HG02678 (cell line): ENCODE measurements around the gene PRKAR1A.
"Not testable (repeated sequence)": the region's sequence is repeated elsewhere in the genome, so short reads cannot be mapped to it uniquely, and the experiment has no call there.

Experiments
- ATAC-seq: cut with Tn5 transposase; IDR thresholded peaks from one replicate; pipeline ENCODE4 v1.9.1; 2021; ENCODE audit warnings: mild to moderate bottlenecking, moderate library complexity; ENCODE audit not compliant: unreplicated experiment

PRKAR1A gene

DNA sequence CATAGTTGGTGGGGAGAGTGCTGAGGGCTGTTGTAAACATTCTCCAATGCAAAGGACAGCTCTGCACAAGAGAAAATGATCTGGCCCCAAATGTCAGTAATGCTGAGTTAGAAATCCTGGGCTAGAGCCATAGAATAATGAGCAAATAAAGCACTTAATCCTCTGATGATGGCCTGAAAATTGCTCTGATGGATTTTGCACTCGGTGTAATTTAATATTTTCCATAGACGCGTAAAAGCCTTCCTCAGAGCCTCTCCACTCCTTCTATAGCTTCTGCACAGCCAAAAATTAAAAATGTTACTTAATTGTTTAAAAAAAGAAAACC lies 65.2 kb downstream of the PRKAR1A start:
- ATAC-seq, result no peak

DNA sequence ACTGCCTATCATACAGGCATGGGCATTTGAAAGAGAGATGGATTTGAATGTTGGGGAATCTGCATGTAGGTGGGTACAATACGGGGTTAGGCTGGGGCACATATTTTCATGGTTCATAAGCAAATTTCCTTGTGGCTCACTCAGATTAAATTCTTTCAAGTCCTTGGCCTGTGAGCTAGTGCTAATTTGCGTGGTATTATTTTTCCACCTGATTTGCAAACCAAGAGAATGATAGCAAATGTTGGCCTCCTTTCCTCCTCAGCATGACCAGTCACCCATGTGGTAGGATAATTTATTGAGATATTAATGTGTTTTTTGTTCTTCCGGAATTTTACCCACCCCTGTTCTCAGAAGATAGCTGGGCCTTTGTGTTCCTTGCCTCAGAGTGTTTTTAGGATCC lies 66.0 kb downstream of the PRKAR1A start:
- no peak for ATAC-seq

GRCh38 chr17:68579194-68579927 lies 67.1 kb downstream of the PRKAR1A start:
- no peak for ATAC-seq

DNA sequence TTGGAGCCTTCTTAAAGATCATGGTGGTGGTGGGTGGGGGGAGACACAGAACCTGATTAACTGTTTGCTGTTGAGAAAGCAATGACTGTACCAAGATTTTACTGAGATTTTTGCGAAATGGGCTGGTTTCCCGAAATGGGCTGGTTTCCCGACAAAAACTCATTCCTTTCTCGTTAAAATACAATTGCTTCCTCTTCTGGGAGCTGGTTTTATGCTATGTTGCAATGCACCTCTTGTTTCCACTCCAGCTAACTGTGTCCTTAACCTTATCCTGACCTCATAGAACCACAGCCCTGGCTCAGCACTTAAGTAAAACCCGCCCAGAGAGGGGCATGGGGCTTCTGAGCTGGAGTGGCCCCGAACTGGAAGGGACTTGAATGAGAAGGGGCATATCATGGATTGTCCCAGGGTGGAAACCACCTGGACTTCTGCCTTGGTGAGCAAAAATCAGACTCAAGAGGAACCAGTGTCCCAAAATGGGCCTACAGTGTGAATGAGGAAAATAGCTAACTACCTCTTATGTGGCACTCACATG lies 68.1 kb downstream of the PRKAR1A start:
- ATAC-seq, result no peak

DNA sequence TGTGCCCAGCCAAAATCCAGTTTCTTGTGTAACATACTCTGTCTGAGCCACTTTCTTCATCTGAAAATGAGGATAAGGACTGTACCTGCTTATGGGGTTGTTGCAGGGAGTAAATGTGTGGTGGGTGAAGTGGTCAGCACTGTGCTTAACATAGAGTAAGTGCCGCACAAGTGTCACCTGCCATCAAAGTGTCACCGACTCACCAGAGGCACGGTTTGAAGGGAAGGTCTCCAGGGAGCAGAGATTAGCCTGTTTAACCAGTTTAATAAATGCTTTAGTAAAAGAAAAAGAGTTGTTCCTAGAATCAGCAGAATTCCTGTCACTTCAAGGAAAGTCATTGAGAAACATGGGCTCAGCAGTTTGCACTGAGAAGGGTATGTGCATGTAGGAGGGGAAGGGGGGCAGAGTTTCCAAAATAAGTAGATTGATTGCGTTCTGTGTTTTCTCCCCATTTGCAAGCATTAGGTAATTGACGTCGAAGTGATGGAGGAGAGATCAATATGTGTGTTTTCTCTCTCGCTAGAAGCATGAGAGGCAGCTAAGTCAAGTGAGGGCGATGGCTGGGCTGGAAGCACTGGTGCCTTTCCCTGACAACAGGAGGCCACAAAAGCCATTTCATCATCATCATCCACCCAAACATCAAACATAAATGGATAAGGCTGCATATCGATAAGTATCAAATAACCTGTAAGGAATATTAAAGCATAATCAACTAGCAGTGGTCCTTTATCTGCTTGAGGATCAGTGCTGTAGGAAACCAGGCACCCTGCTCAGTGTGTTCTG lies 69.8 kb downstream of the PRKAR1A start:
- no peak for ATAC-seq

- not testable (repeated sequence) for ATAC-seq
Measured at GRCh38 chr17:68582867-68583266, 70.6 kb downstream of the PRKAR1A start.

DNA sequence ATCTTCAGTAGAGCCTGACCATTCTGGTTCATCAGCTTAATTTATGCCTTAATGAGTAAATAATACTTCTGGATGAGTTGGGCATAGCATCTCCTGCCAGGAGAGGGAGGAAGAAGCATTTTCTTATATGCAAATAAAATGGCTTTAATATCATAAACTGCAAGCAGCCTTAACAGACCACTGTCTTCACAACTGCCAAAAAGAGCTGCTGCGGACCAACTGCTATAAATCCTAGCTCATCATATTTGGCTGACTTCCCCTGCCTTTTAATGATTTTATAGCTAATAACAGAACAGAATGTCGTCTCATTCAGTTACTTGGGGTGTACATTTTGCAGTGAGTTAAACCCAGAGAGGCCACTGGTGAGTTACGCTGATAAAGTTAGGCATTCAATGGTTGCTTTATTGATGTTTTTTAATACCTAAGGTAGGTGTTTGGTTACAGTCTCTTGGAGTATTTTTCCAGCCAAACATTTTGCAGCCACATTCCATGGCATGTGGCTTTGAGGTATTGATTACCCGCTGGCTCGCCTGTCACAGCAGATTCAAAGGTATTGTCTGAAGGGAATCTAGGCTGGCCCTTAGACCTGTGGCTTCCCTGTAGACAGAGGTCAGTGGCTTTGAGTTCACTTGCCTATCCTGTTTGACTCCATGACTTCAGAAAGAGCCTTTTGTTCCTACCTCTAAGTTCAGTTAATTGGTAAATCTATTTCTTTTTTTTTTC lies 72.5 kb downstream of the PRKAR1A start:
- no peak for ATAC-seq

- ATAC-seq, result no peak
Measured at GRCh38 chr17:68585643-68586042, 73.4 kb downstream of the PRKAR1A start.

- ATAC-seq, result no peak
Measured at GRCh38 chr17:68587026-68587425, 74.8 kb downstream of the PRKAR1A start.

- ATAC-seq, result no peak
Measured at GRCh38 chr17:68587847-68588246, 75.6 kb downstream of the PRKAR1A start.

- no peak for ATAC-seq
Measured at GRCh38 chr17:68588362-68588761, 76.1 kb downstream of the PRKAR1A start.

DNA sequence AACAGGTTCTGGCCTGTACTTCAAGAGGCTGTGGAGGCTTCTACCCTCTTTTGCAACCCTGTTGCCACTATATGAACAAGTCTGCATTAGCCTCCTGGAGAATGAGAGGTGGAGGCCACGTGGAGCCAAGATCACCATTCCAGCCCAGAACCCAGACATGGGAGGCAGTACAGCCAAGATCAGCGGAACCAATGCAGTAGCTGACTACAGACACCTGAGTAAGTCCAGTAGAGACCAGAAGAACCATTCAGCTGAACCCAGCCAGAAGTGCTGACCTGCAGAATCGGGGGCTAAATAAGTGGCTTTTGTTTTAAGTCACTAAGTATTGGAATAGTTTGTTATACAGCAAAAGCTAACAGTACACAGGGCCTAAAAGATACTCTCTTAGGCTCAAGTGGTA lies 76.9 kb downstream of the PRKAR1A start:
- no peak for ATAC-seq

DNA sequence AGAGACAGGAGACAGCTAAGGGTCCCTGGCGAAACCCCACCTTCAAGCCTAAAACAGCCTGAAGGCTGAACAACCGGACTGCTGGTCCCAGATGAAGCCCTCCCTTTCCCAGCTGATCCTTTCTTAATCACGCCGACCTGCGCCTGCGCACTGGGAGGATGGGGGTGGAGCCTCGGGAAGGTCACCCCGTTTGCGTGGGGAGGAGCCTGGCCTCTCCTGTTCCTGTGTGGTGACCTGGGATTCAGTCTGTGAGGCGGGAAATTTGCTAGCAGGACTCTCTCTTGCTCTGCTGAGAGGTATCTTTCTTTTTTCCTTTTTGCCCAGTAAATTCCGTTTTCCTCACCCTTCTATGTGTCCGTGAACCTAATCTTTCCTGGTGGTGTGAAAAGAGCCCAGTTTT lies 79.4 kb downstream of the PRKAR1A start:
- ATAC-seq, result no peak

DNA sequence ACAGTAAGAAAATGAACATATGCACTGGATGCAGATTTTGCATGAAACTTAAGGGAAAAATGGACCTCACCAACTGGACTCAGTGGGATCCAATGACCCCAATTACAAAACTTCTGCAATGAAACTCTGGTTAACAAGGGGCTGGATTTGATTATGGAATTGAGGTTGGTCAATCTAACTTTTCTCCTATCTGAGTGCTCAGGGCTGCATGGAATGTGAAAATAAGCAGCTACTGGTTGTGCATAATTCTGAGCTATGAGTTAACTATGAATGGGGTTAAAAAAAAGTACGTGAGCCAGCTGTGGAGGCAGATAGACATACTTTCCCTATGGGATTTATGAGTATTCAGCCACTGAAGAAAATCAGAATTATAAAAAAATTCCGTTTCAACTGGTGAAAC lies 79.8 kb downstream of the PRKAR1A start:
- no peak for ATAC-seq

- no peak for ATAC-seq
Measured at GRCh38 chr17:68592682-68593641, 80.7 kb downstream of the PRKAR1A start.

DNA sequence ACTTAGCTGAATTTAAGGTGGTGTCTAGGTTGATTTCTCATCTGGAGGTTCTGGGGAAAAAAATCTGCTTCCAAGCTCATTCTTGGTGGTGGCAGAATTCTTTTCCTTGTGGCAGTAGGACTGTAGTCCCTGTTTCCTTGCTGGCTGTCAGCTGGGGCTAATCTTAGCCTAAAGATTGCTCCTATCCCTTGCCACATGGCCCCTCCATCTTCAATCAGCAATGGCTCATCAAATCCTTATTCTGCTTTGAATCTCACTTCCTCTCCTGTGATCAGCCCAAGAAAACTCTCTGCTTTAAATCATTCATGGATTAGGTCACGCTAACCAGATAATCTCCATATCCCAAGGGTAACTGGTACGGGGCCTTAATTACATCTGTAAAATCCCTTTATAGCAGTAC lies 82.3 kb downstream of the PRKAR1A start:
- no peak for ATAC-seq

DNA sequence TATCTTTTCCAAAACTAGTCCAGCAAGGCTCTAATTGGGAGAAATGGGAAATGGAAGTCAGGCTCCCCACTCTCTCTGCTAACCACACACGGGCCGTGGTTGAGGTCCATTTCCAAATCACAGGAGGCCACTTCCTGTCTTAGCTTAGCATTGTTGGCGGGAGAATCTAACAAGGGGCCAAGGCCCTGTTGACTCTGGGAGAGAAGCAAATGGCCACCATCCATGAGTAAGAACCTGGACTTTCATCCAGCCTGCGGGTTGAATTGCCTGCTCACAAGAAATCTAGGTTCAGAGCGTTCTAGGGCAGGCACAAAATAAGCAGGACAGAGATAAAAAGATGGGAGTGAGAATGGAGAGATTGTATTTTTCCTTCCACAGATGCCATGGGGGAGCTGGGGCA lies 83.3 kb downstream of the PRKAR1A start:
- no peak for ATAC-seq

DNA sequence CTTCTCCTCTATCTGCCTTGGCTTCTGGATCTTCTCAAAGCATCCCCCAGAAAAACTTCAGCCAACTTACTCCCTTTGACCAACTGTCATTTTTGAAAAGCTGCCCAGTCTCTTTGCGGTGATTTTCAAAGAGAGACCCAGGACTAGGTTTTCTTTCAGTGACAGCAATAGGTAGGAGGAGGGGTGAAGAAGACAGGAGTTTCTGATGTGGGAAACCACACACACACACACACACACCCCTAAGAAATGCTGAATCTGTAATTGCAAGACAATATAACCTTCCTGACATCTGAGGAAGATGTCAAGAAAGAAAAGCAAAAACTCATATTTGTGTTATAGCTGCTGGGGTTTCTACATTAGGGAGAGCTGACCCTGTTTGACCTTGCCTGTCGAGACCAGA lies 83.8 kb downstream of the PRKAR1A start:
- no peak for ATAC-seq

DNA sequence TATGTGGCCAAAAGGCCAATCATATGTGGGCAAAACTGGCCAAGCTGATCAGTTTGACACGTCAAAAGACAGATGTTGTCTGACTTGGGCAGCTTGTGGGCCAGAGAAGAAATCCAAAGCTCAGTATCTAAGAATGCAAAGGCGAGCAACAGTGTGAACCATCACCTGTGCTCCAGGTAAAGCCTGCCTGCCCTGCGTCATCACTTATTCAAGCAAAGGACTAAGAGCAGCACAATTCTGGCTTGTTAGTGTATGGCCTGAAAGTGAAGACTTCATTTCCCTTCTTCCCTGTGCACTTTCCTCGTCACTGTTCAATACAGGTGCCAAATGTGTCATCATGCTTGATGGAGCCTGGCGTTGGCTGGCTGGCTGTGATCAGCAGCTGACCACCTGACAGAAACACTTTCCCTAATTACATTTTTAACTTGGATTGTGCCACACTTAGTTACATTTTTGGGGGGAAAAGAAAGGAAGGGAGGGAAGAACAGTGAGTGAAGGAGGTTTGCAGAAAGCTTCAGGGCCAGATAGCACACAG lies 84.2 kb downstream of the PRKAR1A start:
- ATAC-seq, result no peak

- ATAC-seq, result no peak
Measured at GRCh38 chr17:68598074-68598473, 85.8 kb downstream of the PRKAR1A start.
